GM19239 (cell line): ENCODE data around the gene ATAD3B.
"Not testable (repeated sequence)": the region's sequence is repeated elsewhere in the genome, so short reads cannot be mapped to it uniquely, and the experiment has no call there.

Experiments used
- DNase-seq: peaks from one replicate; pipeline ENCODE4 v3.0.0; 2011; ENCODE audit warnings: low spot score; ENCODE audit not compliant: insufficient read length
- FAIRE-seq: peaks from 2 replicates; lab custom pipeline; 2011; peaks lifted over from hg19 to GRCh38; lab: Jason Lieb, UNC

The ATAD3B gene

DNA sequence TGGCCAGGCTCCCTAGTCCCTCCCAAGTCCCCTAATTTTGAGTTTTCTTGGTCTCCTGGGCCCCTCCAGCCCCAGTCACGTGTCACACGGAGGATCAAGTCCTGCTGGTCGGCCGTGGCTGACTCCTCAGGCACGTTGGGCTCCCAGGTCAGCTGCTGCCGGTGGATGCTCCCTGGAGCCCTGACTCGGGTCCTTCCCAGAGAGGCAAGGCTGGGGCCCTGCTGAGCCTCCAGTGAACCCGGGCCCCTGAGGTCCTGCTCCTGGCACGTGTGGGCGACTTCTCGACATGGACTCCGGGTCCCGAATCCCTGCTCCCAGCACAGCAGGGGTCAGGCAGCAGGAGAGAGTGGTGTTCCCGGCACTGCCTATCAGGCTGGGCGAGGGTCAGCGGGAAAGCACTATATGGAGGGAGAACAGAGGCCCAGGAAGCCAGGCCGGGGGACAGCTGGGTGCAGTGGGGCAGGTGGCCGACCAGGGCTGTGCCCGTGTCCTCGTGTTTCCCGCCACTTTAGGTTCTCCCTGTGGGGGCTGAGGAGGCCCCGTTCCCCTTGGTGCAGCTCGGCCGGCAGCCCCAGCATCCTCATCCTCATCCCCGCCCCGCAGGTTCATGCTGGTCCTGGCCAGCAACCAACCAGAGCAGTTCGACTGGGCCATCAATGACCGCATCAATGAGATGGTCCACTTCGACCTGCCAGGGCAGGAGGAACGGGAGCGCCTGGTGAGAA lies 55.7 kb downstream of the ATAD3B start:
- FAIRE-seq (no peak), DNase-seq (no peak)

DNA sequence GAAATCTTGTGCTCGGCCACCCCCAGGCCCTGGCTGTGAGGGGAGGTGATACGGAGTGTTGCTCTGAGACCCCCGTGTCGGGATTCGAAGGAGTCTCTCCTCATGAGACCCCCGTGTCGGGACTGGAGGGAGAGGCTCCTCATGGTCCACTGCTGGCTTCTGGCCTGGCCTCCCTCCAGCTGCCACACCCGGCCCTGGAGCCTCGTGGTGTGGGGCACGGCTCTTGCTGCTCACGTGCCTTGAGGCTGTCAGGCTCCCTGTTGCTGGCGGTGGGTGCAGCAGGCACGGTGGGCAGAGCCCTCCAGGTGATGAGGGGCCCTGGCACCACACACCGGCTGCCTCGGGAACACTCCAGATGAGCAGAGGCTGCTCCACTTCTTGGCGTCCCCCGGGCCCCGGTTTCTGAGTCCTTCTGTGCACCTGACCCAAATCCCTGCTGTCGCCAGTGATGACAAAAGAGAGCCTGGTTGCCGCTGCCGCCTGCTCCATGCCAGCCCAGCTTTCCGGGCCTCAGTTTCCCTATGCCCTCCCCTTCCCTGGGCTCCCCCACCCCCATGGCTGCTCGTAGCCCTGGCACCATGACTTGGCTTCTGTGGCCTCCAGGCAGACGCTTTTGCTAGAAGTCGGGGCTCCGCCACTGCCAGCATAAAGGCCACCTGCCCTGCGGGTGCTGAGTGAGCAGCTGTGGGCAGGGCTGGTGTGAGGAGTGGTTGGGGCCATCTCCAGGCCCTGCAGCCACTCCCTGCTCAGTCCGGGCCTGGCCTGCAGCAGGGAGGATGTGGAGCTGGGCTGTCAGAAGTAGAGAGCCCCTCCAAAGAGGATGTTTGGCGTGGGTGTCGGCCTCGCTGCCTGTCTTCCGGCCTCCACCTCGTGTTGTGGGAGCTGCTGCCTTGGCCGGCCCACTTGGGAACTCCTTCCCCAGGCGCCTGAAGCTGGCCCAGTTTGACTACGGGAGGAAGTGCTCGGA lies 57.0 kb downstream of the ATAD3B start:
- no peak for DNase-seq
- FAIRE-seq: no peak

DNA sequence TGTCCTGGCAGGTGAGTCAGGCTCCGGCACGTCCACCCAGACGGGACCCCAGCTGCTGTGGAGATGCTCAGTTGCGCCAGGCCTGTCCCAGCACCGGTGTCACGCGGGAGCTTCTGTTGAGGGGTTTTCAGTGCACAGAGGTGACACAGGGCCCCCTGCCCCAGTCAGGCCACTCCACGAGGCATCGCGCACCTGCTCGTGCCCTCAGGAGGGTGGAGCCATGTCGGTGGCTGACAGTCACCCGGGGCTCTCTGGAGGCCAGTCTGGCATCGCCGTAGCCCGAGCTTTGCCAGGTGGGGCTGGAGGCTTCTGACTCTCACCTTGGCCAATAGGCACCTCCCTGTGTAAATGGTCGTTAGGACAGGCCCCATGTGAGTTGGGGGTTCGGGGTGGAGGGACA lies 57.8 kb downstream of the ATAD3B start:
- FAIRE-seq (no peak), DNase-seq (no peak)

DNA sequence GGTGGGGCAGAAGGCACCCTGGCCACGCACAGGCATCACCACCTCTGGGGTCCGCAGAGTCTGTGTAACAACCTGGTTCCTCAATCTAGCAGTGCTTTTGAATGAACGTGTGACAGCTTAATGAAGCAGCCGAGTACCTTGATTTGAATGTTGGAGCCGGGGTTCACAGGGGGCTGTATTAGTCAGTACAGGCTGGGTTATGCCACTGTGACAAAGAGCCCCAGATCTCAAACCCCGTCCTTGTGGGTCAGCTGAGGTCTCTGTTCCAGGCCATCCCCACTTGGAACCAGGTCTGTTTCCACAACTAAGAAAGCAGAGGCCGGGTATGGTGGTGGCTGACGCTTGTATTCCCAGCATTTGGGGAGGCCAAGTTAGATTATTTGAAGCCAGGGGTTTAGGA lies 58.4 kb downstream of the ATAD3B start:
- no peak for DNase-seq
- no peak for FAIRE-seq

DNA sequence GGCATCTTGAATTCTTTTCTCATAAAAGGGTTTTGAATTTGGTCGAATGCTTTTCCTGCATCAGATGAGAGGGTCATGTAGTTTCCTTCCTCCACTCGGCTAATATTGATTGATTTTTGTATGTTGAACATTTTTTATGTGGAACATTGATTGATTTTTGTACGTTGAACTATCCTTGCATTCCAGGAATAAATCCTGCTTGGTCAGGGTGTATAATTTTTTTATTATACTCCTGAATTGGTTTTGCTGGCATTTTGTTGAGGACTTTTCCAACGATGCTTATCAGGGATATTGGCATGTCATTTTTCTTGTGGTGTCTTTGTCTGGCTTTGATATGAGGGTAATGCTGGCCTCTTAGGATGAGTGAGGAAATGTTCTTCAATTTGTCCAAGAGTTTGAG lies 60.4 kb downstream of the ATAD3B start:
- DNase-seq (no peak), FAIRE-seq (no peak)

DNA sequence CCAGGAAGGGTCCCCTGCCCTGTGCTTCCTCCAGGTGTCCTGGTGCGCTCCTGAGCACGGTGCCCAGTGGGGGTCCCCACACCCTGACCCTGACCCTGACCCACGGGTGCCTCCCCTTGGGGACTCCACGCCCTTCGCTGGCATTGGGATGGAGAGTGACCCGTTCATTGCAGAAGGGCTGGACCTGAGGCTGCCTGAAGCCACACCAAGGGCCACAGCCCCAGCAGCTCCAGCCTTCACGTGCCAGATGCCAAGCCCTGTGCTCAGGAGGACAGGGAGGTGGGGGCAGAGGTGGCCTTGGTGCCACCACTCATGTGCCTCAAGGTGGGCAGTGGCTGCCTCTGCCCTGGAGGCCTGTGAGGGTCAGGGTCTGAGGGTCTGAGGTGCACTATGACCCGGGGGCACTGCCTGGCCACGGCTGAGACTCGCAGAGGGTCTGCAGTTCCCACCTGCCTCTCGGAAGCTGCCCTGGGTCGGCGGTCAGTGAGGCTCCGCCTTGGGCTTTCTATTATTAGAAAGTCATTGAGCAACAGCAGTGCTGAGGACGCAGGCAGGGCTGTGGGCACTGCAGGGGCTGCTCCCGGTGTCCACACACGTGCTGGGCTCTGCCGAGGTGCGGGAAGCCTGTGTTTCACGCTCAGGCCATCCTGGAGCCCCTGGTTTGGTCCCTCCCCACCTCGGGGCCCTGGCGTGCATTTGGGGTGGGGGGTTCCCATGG lies 61.8 kb downstream of the ATAD3B start:
- DNase-seq, FAIRE-seq: not testable (repeated sequence)

DNA sequence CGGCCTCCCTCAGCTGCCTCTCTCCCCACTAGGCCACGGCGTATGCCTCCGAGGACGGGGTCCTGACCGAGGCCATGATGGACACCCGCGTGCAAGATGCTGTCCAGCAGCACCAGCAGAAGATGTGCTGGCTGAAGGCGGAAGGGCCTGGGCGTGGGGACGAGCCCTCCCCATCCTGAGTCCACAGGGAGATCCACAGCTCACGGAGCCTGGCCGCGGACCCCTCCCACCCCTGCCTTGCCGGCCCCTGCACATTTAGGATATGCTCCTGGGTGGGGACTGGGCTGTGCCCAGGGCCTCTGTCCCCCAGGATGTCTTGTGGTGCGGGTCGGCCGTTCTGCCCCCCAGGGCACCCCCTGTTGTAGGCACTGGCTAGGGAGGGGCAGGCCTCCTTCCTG lies 62.3 kb downstream of the ATAD3B start:
- not testable (repeated sequence) for DNase-seq, FAIRE-seq

DNA sequence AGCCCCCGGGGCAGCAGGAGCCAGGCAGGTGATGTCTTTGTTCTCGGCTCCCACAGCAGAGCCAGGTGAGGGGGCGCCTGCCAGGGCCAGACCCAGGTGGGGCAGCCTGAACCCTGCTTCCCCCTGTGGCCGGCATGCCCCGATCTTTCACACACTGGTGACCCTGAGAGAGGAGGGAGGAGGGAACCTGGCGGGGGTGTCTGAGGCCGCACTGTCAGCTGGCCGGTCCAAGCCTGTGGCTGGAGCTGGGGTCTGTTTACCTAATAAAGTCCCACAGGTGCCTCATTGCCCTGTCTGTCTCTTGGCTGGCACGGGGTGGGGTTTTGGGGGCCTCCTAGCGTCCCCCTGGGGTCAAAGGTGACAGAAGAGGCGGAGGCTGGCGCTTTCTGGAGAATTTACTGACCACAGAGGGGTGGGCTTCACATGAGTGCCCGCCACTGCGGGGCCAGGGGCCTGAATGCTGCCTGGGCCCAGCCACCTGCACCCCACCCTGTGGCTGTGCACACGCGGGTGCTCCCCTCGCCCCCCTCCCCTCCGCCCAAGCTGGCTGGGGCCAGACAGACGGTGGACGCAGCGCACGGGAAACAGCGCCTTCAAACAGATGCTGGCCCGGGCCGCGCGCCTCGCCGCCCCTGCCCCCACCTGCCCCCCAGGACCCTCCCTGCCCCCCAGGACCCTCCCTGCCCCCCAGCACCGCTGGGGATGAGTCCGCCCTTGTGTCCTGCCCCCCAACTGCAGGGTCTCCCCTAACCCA lies 63.0 kb downstream of the ATAD3B start:
- no peak for FAIRE-seq
- no peak for DNase-seq

DNA sequence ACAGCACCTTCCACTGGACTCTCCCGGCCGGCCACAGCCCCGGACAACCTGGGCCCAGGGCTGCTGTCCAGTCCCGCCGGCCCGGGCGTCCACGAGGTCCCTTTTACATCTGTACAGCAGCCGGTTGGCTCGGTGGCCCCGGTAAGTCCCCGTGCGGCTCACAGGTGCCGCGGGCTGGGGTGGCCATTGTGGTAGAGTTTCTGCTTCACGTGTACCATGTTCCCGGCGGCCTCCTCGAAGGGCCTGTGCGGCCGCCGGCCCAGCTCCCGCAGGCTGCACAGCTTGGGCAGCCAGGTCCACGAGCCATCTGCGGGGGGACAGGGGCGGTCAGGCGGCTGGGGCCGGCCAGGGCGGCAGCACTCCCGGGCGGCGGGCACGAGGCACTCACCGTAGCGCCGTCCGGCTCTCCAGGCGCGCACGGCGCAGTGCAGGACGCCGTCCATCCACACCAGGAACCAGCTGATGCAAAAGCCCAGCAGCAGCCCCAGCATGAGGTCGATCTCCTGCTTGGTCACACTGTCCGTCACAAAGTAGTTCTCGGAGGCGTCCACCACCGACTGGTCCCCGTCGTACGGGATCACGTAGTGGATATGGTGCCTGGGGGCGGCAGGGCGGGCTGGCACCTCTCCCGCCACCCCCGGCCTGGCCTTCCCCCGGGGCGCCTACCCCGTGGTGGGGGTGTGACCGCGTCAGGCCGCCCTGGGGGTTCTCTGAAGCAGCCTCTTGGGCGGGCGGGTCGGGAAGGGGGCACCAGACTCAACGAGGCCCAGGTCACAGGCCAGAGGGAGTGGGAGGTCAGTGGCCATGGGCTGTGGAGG lies 63.8 kb downstream of the ATAD3B start:
- FAIRE-seq: no peak
- no peak for DNase-seq

DNA sequence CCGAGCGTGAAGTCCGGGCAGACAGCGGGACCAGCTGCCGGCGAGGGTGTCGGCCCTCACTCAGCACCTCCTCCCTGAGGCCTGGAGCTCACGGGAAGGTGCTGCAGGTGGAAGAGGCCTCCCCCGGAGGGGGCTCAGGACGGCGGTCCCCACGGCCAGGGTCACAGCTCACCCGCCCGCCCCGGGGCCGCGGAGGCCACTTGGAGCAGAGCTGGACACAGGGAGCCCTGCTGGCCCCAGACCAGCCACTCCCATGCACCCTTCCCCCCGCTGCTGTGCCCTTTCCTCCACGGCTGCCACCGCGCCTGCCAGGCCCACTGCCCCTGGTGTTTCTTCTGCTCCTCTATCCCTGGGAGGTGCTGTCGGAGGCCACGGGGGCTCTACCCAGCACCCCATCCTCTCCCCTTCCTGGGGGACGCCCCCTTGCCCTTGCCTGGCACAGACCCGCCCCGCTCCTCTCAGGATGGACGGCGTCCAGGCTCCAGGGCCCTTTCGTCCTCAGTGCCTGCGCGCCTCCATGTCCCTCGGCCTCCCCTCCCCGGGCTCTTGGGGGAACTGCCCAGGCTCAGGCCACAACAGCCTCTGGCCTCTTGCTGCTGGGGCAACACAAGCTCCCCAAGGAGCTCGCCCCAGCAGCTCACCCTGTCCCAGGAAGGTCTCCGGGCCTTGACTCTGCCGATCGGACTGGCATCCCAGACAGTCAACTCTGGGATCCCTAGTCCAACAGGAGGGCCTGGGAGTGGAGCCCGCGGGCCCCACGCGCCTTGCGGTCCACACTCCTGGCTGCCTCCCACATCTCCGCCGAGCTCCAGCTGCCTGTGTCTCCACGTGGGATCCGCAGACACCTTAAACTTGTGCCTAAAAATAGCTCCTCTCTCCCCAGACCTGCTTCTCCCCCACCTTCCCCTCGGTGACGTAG lies 64.7 kb downstream of the ATAD3B start:
- FAIRE-seq (no peak), DNase-seq (no peak)

DNA sequence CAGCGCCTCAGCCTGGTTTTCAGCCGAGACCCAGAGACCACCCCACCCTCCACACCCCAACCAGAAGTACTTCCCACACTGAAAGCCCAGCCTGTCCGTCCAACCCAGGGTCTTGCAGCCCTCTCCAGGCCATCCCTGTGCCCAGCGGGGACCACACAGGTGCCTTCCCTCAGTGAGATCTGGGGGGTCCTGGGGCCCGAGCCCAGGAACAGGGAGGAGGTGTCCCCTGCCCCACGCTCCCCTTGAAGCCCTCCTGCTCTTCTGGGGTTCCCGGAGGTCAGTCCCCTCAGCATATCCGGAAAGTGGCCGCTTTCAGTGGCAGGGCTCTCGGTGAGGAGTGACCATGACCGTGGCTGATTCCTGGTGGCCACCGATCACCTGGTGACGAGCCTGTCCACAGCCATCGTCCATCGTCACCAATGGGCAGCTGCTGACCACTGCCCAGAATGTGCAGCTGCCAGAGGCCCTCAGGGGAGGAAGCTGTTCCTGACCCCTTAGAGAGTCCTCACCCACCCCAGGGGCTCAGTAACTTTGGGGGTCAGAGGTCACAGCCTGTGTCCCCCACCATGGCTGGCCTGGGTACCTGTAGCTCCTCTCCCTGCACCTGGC lies 65.5 kb downstream of the ATAD3B start:
- DNase-seq (no peak), FAIRE-seq (no peak)

DNA sequence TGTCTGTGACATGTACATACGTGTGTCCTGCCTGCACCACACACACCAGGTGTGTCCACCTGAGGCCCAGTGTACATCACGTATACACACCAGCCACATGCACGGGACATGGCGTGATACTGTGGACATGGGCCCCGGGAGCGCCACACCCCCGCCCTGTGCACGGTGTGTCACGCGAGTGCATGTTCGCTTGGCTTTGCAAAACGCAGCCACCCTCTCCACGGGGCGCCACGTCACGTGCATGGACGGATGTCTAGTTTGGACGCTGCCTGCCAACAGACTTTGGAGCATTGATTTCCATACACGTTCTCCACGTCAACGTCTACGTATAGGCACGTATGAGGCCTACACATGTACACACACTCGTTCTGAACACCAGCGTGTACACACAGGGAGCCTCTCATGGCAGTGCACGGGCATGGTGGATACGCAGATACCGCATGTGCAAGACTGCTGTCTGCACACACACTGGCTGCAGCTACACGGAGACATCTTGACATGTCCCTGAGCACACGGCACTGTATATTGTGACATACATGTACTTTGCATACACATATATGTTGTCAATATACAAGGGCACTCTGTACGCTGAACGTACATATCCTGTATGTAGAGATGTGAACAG lies 66.2 kb downstream of the ATAD3B start:
- DNase-seq: no peak
- FAIRE-seq: no peak

DNA sequence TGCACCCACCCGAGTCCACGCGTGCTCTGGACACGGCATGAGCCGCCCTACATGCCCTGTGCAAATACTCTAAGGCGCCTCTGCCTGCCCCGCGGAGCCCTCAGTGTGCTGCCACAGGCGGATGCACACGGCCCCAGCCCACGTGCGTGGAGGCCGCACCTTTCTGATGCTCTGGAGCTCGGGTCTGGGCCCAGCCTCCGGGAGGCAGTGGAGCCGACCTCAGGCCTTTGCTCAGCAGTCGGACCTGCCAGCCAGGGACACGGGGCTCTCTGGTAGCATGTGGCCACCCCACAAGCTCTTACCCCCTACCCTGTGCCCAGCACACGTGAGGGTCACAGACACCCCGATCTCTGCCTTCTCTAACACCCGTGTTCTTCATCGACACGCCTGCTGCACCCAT lies 66.8 kb downstream of the ATAD3B start:
- no peak for DNase-seq
- FAIRE-seq: no peak

DNA sequence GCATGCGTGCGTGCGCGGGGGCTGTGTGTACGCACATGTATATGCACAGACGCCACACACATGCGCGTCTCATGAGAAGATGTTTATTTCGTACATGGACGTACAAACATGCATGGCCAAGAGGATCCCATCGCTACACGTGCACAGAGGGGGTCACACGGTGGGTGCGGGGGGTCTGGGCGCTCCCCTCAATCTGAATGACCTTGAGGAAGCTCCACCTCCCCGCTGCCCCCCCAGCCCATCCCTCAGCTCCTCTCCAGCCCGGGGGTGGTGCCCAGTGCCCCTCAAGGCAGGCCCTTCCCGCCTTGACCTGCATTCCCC lies 67.4 kb downstream of the ATAD3B start:
- no peak for FAIRE-seq

DNA sequence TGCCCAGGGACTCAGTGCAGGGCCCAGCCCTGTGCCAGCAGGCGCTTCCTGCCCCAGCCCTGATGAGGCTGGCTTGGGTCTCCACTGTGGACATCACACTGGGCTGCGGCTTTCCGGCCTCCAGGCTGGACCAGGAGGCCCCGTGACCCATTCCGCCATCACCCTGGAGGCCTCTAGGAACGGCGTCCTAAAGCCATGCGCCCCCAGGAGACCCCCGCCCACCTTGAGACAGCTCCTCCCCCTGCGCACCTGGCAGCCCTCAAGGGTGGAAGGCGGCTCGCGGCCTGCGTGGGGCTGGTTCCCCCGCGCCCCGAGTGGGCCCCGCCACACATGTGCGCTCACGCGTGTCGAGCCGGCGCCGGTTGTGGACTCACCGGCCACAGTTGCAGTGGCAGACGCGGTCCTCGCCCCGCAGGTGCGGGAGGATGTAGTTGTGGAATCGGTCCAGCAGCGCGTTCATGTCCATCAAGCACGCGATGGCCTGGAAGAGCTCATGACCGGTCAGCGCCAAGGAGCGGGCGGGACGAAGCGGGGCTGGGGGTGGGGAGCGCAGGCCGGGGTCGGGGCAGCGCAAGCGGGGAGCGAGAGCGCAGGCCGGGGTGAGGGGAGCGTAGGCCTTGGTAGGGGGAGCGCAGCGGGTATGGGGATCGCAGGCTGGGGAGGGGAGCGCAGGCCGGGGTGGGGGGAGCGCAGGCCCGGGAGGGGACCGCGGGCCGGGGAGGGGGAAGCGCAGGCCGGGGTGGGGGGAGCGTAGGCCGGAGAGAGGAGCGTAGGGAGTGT lies 67.9 kb downstream of the ATAD3B start:
- no peak for FAIRE-seq
- DNase-seq: no peak

More for the DNA sequence above, 67.4 kb downstream of the ATAD3B start:
- DNase-seq: no peak

DNA sequence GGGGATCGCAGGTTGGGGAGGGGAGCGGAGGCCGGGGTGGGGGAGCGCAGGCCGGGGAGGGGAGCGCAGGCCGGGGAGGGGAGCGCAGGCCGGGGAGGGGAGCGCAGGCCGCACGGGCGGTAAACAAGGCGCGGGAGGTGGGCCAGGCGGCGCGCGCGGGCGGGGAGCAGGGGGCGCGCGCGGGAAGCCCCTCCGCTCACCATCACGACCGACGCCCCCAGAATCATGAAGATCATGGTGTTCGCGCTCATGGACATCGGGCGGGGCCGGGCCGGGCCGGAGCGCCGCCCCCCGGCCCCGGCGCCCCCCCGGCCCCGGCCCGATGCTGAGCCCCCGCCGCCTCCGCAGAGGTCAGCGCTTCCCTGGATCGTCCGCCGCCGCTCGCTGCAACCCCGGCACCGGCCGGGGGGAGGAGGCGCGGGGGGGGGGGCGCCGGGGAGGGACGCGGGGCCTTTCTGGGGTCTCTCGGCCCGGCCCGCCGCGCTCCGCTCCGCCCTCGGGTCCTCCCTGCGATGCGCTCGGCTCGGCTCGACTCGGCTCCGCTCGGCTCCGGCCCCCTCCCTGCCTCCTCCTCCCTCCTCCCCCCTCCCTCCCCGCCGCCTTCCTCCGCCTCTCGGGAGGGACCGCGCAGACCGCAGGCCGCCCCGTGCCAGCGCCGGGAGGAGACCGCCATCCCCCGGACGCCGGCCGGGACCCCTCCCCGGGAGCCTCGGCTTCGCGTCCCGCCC lies 68.7 kb downstream of the ATAD3B start, which contains the start of gene TMEM240:
Gene TMEM240 (minus strand): TSS at position 535 of the 728 bp plus-strand sequence. CDS start 278 bp downstream, at position 257.
- DNase-seq (no peak), FAIRE-seq (no peak)
